T1000 (cell line): ENCODE data around the gene SLC6A13.
"Not testable (repeated sequence)": the region's sequence is repeated elsewhere in the genome, so short reads cannot be mapped to it uniquely, and the experiment has no call there.

Experiments used
- DNase-seq: peaks from one replicate; lab custom pipeline; 2025; ENCODE audit warnings: mixed read lengths; lab: John Stamatoyannopoulos, UW

Gene SLC6A13

DNA sequence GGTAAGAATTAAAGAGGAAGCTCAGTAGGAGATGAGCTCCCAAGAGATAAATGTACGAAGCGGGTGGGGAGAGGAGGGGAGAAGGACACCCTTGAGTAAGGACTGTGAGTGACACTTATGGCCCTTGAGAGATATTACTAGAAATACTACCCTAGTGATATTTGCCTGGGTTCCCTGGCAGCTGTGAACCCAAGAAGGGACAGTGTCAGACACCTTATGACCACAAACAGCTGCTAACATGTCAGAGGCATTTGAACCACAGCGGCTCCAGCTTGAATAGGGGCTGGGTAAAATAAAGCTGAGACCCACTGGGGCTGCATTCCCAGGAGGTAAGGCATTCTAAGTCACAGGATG, 29.0 kb downstream of the SLC6A13 start:
- no peak for DNase-seq

DNA sequence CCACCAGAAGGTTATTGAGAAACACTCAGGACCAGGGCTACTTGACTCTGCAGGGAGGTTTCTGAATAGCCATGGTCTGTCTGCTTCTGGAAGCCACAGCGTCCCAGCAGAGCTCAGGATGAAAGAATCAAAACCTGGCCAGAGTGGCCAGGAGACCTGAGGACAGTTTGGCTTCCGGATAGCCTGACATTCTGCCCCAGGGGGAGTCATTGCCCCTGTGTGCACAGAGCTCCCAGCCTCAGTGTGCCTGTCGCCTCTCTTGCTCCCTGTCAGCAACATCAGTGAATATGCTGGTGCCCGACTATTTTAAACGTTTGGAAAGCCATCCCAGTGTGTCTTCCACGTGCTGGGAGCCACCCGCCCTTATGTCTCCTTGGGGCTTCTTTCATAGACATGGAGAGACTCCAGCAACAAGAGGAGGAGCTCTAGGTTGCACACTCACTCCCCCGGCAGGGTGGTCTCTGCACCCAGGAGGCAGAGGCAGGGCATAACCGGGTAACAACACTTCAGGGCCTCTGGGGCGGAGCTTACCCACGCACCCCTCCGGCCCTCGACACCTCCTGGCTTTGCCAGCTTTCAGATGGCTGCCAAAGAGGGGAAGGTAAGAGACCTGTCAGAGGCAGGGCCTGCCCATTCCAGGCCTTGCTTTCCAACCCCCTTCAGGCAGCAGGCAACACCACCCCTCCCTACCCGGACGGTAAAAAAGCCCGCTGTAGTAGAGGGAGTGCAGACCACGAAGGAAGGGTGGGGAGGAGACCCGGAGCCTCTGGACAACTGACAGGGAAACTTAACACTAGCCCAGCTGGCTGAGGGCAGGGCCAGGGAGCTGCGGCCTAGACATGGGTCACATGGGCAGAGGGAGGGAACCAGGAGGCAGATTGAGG, 29.7 kb downstream of the SLC6A13 start:
- no peak for DNase-seq

DNA sequence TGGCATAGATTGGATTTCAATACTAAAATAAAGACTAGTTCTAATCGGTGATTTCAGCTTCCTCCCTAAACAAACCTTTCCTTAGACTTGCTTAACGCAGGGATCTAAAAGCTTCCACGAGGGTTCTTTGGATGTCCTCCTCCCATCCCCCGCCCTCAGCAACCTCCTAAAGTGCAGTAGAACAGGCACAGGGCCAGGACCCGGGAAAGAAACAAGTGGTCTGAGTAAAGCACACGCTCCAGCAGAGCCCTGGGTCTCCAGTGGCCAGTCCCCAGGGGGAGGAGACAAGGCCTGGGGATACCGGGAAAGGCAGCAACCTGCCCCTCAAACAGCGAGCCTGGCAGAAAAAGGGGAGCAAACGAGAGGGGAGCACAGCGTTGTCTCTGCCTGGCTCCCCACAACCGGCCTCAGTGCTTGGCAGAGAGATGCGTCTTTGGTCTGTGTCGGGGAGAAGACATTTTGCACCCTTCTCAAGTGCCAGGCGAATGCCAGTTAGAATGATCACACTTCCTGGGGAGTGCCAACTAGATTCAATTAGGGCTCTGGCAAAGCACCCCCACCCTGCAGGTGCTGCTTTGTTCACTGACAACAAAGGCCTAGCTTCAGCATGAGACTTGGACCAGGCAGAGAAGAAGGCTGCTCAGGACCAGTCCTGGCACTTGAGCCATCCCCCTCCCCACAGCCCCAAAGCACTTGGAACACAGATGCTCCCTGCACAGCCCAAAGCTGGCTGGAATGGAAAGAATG, 31.5 kb downstream of the SLC6A13 start:
- no peak for DNase-seq

DNA sequence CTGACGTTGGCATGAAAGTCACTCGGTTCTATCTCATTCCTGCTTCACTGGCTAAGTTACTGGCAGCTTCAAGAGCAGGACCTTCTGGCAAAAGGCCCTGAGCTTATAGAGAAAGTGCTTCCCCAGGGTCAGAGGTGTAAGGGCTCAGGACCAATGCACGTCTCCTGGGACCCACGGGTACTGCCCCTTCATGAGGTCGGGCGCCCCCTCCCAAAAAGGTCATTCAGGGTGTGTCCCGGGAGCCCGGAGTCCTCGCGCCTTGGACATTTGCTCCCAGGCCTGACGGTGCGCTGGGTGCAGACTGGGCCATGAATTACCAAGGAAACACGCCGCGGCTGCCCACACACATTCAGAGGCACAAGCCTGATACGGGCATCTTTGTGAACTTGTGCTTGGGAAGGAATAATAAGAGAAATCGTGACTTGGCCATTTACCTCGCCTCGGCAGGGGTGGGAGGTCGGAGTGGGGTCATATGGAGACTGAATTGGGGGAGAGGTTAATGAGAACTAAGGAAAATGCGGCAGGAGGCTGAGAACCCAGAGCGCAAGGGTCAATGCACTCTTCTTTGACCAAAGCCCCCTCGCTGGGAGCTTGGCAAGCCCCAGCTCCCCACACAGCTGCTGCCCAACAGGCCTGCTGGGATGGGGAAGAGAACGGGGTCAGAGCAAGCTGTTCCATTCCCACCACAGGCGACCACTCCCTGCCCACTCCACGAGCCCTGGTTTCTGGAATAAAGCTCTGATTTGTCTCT, 33.0 kb downstream of the SLC6A13 start:
- DNase-seq = no peak

DNA sequence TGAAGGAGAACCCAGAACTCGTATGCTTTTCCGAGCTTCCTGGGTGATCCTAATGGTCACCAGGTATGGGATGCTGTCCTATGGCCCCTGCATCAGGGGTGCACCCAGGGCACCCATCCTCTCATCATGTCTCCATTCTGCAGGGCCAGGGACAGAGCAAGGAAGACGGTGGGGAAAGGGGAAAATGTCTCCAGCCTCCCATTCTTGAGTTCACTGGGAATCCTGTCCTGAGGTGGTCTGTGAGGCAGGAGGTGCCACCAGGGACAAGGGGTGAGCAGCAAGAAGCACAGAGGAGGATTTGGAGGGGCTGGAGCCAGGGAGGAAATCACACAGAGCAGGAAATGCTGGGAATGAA, 33.8 kb downstream of the SLC6A13 start:
- no peak for DNase-seq

DNA sequence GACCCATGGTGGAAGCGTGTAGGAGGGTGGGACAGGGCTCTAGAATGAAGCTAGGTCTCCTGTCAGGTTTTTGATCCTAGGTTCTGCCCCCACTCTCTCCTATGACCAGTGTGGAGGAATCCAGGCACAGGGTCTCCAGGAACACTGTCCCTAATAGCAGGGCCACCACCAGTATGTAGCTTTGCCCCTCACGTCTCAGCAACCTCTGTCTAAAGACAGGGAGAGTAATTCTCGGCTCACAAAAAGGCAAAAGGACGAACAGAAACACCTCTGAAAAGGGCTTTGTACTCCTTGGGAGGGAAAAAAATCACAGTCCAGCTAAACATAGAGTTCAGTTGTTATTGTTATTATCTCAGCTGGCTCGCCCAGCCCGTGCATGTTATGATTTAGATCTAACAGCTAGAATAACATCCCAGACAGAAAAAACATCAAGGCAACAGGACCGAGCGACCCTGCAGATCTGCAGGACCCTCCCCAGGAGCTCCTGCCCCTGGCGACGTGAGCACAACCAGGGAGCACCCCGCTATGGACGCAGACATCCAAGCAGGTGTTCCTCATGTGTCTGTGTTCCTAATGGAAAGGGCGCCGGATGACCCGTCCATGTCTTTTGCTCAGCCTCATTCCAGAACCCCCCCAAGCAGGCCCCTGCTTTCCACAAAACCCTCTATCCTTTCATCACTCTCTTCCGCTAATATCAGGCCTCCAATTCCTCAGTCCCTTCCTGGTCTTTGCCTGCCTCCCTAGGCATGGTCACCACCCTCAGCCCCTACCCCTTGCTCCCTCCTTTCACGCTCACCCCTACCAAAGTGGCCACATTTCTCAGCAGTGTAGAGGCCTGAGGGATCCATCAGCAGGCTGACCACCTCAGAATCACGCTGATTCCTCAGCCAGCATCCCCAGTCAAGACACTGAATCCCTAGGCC, 34.5 kb downstream of the SLC6A13 start:
- no peak for DNase-seq

DNA sequence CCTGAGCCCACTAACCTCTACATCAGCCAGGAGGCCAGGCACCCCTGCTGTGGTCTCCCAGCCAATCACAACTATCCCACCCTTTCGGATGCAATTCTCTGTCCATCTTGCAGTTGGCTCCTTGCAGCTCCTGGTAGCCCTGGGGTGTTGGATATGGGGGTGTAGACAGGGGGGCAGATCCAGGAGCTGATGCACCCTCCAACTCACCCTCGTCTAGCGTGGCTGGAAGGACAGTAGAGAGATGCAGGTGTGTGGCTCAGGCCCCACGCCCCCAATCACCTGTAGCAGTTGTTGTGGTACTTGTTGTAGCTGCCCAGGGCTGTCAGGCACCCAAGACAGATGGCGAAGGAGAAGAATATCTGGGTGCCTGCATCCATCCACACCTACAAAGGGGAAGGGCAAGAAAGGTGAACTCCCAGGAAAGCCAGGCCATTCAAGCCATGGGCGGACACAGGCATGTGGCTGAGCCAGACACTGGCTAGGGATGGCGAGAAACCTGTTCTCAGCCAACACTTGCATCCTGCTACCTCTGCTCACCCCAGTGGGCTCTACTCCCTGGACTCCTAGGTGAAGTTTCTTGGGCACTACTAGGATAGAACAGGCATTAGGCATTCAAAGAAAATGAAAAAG, 35.2 kb downstream of the SLC6A13 start:
- no peak for DNase-seq

DNA sequence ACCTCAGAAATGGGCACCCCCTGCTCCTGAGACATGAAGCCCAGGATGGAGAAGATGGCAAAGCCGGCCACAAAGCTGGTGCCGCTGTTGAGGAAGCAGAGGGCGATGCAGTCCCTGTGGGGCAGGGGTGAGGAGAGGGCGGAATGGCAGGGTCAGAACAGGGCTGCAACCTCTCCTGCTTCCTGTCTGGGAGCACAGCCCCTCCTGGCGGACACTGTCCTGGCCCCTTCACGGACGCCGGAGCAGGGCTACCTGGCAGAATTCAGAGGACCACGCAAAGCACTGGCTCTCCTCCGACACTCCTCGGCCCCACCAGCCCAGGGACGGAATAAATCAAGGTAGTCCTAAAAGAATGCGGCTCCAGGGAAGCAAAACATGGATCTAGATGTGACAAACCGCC, 36.2 kb downstream of the SLC6A13 start:
- DNase-seq = no peak

DNA sequence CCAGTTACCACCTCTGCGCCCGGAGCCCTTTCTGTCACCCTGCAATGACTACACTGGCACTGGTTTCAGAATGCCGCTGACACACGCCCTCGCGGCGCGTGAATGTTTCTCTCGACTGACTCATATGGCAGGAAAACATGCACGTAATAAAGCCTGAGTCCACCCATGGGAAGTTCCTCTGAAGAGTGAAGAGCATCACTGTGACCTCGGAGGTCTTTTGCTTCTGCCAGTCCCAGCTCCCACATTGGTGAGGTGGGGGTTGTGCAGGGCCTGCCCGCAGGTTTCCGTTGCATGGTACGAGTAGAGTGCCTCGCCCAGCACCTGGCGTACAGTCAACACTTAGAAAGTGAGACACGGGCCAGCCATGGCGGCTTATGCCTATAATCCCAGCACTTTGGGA, 37.6 kb downstream of the SLC6A13 start:
- DNase-seq = no peak

DNA sequence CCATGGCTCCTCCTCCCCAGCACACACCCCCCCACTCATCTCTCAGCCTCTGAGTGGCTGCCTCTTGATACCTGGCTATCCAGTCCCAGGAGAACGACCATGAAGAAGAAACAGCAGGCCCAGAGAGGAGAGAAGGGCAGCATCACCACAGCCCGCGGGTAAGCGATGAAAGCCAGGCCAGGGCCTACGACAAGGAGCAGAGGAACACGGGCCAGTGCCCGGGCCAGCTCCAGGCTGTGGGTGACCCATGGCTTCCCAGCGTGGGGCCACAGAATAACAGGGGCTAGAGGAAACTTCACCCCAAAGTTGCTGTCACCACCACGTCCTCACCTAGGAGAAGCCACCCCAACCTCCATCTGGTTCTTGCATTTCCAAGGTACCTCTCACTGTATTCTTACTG, 38.3 kb downstream of the SLC6A13 start:
- DNase-seq = no peak

DNA sequence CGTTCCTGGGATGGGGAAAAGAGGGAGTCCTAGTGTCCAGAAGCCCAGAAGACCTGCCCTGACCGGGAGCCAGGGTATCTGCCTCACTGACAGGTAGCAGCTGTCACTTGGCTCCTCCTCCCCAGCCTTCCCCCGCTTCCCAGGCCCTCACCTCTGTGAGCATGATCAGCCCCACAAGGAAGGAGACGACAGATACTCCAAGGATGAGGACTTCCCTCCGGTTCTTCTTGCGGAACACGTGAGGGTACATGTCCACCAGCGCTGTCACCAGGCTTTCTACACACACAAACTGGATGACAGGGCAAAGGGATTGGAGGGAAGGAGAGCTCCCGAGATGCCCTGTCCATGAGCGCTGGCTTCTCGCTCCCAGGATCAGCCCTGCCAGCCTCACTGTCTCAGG, 38.8 kb downstream of the SLC6A13 start:
- no peak for DNase-seq

DNA sequence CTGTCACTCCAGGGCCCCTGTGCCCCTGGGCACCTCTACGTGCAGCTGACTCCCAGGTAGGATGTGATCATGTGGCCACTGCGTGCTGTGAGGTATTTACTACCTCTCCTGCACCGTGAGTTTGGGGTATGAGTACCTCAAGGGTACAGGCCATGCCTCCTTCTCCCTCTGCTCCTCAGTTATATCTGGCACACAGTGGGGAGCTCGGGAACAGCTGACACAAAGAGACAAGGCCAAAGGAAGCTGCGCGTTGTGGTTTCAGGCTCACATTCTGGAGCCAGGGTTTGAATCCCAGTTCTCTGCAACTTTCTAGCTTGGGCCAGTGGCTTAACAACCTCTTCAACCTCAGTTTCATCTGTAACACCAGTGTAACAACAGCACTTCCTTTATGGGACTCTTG, 40.9 kb downstream of the SLC6A13 start:
- DNase-seq = no peak

DNA sequence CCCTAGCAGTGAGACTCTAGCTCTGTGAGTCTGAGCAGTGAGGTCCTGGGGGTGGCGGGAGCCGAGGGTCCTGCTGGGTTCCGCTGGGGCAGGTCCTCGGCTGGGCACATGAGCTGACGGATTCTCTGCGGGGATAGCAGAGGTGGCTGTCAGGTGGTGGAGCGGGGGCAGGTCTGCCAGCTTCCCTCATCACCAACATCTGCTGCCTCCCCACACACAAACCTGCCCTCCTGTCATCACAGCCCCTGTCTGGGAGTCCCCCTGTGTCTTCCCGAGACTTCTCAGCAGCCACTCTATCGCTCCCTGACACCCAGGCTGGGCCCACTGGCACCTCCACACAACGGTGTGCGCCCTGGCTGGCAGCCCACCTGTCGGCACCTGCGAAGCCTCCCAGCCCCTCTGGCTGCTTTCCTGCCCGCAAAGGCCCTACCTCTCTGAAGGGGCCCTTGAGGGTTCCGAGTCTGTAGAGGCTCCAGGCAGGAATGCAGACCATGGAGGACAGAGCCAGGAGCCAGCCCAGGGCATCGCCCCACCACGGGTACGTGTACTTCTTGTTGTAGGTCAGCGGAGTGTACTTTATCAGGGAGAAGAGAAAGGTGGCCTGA, 41.6 kb downstream of the SLC6A13 start:
- no peak for DNase-seq

DNA sequence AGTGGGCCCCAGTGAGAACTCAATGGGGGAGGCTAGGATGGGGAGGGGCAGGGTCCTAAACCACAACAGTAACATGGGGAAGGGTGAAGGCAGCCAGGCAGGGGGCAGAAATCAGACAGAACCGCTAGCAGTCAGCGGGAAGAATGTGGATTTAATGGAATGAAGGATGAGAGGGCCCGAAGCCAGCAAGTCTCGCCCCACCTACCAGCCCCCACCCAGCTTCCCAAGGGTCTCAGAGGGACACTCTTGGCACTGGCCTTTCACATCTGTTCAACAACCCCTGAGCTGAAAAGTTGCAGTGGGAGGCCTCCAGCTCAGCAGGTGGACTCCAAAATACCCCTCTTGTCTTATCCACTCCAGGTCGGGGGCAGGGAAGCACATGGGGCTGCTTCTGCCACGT, 42.1 kb downstream of the SLC6A13 start:
- no peak for DNase-seq

DNA sequence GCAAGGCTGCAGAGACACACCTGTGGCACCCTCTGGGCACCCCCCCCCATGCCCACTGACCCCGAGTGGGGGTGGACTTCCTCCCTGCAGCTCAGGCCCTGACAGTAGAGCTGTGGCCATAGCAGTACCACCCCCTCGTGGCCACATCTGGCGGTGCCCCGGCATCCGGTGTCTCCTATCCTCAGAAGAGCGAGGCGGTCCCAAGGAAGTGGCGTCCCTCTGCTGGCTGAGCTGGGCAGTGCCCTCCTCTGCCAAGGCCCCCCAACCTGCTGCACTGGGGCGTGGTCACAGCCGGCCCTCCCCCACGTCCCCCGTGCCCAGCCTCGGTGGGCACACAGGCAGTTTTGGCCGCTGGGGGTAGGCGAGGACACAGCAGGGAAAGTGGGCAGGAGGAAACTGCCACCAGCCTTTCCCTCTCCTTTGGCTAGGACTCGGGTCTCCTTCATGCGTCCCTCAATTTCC, 42.7 kb downstream of the SLC6A13 start:
- no peak for DNase-seq

DNA sequence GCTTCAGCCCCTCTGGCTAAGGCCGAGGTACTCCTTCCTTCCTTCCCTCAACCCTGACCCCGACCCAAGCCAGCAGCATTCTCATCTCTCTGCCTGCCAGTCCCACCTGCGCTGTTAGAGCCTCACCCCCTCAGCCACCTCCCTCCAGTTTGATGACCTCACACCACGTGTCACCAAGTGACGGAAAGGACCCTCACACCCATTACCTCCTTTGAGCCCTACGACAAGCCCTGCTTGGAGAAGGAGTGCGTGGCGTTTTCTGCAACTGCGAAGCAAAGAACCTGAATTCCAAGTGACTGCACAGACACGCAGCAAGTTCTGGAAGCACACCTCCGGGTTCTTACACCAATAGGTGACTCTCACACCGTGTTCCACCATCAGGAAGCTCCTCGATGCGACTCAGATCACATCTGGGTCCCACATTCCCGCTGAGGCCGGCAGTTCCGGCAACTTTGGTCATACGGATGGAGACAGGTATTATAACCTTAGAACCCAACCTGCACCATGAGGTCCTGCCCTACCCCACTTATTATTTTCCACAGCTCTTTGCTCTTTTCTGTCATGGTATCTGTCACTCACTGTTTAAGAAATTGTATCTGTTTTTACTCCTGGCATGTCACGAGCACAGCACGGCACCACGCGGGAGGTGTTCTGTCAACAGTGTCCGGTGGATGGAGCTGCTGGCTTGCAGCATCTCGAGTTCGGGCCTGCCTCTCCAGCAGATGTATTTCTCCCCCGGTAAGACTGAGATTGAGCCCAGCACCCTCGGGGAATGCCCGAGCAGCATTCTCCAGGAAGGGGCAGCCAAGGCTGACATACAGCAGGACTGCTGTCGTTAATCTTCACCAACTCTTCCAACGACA, 43.7 kb downstream of the SLC6A13 start:
- no peak for DNase-seq

DNA sequence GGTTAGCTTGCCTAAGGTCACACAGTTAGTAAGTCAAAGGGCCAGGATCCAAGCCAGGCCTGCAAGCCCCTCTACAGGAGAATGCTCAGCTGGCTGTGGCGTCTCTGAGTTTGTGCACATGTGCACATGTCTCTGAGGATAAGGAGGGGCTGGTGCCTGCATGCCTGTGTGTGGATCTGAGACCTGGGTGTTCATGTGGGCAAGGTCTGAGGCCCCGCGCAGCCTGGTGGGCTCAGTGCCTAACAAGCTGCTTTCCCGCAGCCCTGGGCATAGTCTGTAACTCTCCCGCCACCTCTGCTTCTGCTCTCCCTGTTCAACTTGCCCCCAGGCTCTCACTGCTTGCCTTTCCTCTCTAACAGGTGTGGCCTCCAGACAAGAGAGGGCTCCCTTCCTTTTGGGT, 44.4 kb downstream of the SLC6A13 start:
- DNase-seq = no peak

DNA sequence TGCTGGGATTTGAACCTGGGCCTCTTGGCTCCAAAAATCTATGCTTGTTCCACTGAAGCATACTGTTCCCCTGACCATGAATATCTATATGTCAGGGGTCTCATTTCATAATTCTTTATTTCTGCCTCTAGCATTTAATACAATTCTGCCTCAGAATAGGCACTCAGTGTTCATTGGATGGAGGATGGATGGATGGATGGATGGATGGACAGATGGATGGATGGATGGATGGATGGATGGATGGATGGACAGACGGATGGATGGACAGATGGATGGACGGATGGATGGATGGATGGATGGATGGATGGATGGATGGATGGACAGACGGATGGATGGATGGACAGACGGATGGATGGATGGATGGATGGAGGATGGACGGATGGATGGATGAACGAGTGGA, 45.6 kb downstream of the SLC6A13 start:
- DNase-seq = not testable (repeated sequence)

DNA sequence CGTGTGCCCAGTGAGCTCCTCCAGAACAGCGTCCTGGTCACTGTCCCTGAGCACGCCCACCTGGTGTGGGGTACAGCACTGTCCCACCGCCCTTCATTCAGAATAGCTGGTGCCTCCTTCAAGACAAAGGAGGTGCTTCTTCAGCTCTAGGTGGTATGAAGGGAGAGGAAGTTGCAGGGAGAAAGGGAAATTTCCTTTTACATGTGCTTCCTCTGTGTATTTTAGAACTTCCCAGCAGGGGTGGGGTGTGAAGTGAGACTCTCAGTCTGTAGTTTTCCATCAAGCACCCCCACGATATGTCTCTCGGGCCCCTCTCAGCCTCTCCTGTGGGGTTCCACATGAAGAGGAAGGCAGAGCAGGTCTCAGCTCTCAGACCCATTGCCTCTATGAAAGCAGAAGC, 47.5 kb downstream of the SLC6A13 start:
- no peak for DNase-seq
